Left cardiac atrium (tissue), 4 donors: ENCODE results near the gene ADGRG3. TPM values are rescaled to one million over a fixed set of nuclear protein-coding genes. Genes with fewer than 3 reads are reported as not detected.

Experiments
- ATAC-seq, 2 donors: fragments of 200-7000 bp; cut with Tn5 transposase; one replicate each; pipeline ENCODE4 v1.9.1; 2020; ENCODE audit warnings: mild to moderate bottlenecking in 2 of 2, moderate library complexity in 2 of 2
- DNase-seq: peaks from one replicate; pipeline ENCODE4 v3.0.0-alpha.2; 2020
- intact Hi-C, 2 donors: fragments of 100-400 bp; cut with DNase I; formaldehyde crosslinking; loops; one replicate each; pipeline versions ENCODE4 v1.14.1 to v1.15.1; 2022 to 2023
- total RNA-seq, 2 donors: library from RNA; stranded (reverse); fragmentation: NEBNext Ultra II Directional; extraction: Animal tissue kit (Norgen Biotek cat#: 25700); gene quantifications; one replicate each; pipeline ENCODE4 v1.2.1, GENCODE V29; 2021
- donor health status: DM: no; HTN: yes; CAD: no.
- donor health status: DM: no; HTN: yes; CAD: no; lungs with severe emphysema.
- donor health status: DM: yes; HTN: yes; CAD: no.
- donor health status: Dilated cardiomyopathy.

ADGRG3 gene
- total RNA-seq, 2 donors from 2014 or later = 0.97 to 1.1 TPM

- DNase-seq (no peak), ATAC-seq (no peak)
- intact Hi-C loops = no loop called here
These were observed 38.3 kb upstream of the ADGRG3 start for GRCh38 chr16:57629516-57630406.

- no peak for DNase-seq
- no peak for ATAC-seq
These were observed 37.7 kb upstream of the ADGRG3 start for GRCh38 chr16:57630407-57630797.

DNA sequence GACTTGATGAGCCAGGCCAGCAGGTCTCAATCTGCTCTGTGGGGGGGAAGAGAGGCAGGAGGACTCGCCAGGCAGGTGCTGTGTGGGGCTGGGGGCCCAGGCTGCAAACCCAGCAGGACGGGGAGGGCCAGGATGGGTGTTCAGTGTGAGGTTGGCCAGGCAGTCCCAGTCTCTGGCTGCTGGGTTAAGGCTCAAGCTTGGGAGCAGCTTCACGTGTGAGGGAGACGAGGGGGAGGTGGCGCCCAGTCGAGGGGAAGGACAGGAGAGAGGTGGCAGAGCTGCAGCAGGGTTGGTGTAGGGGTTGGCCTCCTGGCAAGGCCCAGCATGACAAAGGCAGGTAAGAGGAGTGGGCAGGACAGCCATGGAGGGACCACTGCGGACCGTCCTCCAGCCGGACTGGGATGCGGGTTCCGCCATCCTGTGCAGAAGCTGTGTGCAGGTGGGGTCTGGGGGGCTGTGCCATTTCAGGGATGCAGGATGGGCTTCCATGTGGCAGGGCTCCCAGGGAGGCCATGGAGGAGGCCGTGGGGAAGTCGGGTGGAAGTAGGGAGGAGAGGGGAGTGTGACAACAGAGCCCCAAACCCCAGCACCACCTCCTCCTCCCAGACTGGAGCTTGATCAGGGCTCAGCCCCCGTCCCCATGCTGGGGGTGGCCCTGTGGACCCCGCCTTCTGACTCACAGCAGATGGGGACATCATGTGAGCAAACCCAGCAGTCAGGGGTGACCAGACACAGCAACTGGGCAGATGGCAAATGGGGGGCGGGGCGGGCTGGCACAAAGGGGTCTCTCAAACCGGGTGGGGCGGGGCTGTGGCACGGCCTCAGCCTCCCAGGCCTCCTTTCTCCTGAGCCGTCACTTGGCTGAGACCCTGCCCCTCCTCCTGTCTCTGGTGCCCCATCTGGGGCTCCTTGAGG is 36.9 kb upstream of the ADGRG3 start:
- no peak for ATAC-seq
- no peak for DNase-seq
- intact Hi-C loops = no loop called here

More at GRCh38 chr16:57630407-57630797, 37.7 kb upstream of the ADGRG3 start:
- intact Hi-C loops = no loop called here

GRCh38 chr16:57632568-57632967 is 35.5 kb upstream of the ADGRG3 start:
- DNase-seq (no peak), ATAC-seq (peak; percentile 2 to 13)
- intact Hi-C loops = no loop called here

DNA sequence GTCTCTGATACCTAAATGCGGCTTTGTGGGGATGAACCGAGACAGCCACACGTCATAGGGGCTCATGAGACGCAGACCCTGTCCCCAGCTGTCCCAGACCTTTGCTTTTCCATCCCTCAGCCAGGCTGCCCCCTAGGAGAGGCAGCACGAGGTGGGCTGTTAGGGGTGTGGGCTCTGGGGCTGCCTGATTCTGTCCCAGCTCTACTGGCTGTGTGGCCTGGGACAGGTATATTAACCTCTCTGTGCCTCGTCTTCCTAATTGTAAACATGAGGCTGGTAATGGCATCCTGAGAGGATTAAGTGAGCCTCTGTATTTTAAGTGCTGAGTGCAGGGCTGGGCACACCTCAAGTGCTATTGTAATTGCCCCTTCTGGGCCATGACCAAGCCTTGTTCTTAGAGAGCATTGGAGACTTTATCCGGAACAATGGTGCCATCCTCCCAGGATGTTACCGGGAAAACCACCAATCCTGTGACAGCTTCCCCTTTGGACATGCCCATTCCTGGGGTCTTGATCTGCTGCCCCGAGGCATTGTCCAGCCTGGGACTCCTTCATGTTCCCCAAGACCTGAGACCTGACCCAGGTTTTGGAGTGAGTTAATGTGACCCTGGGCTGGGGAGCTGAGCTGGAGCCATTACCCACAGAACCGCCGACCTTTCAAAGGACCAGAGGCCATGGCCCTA is 34.6 kb upstream of the ADGRG3 start:
- intact Hi-C loops = no loop called here
- ATAC-seq (no peak), DNase-seq (no peak)

- DNase-seq (no peak), ATAC-seq (peak in 1 of 2 donors; percentile 5)
- intact Hi-C loops = no loop called here
These were observed 33.9 kb upstream of the ADGRG3 start for GRCh38 chr16:57634171-57634570.

GRCh38 chr16:57635266-57636097 is 32.6 kb upstream of the ADGRG3 start:
- ATAC-seq = no peak
- intact Hi-C loops = no loop called here
- DNase-seq = peak; percentile 16

- DNase-seq (no peak), ATAC-seq (no peak)
- intact Hi-C loops = no loop called here
These were observed 31.9 kb upstream of the ADGRG3 start for GRCh38 chr16:57636184-57636583.

DNA sequence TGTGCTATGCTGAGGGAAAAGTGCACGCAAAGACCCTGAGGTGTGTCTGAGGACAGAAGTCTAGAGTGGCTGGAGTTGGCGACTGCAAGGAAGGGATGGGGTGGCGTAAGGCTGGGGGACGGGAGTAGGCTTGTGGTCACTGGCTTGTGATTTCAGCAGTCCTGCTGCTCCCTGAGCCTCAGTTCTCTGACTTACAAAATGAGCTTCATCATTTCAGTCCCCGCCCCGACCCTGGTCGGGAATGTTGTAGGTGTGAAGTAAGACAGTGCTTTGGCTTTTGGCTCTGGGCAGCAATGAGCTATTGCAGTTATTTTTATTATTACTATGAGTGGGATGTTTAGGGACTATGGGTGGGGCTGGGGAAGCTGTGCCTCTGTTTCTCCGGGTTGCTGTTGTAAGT is 31.1 kb upstream of the ADGRG3 start:
- DNase-seq = peak; percentile 59
- ATAC-seq = no peak
- intact Hi-C loops = no loop called here

DNA sequence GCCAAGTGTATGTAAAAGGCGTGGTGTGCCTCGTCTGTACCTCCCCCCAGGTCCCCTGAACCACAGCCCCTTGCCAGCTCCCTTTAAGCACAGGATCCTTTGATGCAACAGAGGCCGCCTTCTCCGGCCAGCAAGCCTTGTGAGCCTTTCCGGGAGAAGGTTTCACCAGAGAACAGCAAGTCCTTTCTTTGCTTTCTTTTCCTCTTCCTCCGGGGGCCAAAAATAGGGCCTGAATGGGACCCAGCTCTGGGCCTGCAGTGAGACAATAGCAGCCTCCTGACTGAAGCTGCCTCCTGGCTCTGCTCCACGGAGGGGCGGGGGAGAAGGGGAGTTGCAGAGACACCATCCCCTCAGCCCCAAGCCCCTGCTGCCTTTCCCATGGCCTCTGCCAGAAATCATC is 30.7 kb upstream of the ADGRG3 start:
- intact Hi-C loops = no loop called here
- DNase-seq = peak; percentile 71
- peak; percentile 34 to 47 for ATAC-seq

- intact Hi-C loops = no loop called here
- ATAC-seq = no peak
- DNase-seq = no peak
These were observed 30.1 kb upstream of the ADGRG3 start for GRCh38 chr16:57637965-57638364.

- ATAC-seq (no peak), DNase-seq (no peak)
- intact Hi-C loops = no loop called here
These were observed 29.7 kb upstream of the ADGRG3 start for GRCh38 chr16:57638381-57638780.

DNA sequence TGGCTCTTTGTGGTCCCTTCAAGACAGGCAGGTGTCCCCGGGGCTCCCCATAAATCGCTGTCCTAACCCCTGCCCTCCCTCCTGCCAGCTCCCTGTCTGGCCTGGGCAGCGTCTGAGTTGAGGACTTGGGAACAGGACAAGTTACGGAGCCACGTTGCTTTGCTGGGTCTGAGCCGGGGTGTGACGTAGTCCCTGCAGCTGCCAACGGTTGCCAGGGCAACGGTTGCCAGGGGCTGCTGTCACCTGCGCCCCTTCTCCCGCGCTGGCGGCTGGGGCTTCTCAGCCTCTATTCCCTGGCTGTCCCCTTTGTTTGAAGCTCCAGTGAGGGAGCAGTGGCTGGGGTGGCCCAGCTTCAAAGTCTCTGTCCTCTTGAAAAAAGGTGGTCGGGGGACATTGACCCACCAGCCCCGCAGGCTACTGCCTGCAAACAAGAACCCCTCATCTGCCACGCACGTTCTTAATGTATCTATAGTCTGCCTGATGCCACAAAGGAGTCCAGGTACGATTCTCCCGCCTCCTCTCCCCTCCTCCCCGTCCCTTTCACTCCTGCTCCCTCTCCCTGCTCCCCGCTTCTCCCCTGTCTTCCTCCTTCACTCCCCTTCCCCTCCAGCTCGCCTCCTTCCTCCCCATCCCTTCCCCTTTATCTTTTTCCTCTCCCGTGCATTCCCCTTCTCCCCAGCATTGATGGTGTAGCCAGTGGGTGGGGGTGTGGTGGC is 28.8 kb upstream of the ADGRG3 start:
- peak; percentile 13 to 45 for ATAC-seq
- intact Hi-C loops = no loop called here
- DNase-seq = no peak

GRCh38 chr16:57640185-57640584 is 27.9 kb upstream of the ADGRG3 start:
- ATAC-seq (no peak), DNase-seq (no peak)
- intact Hi-C loops = no loop called here

DNA sequence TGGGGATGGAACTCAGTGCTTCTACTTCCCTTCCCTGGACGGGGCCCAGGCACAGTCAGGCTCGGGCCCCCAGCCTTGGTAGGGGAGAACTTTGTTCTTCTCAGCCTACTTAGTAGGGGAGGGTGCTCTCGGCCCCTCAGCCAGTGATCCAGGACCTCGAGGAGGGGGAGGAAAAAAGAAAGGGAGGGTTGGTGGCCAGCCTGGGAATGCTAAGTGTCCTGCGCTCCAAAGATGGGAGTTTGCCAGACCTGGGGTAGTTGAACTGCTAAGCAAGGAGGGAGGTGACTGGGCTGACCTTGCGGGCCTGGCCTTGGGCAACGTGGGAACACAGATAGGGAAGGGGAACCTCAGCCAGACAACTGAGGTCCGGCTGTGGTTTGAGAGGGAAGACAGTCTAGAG is 27.5 kb upstream of the ADGRG3 start:
- intact Hi-C loops = no loop called here
- no peak for DNase-seq
- no peak for ATAC-seq

GRCh38 chr16:57642160-57643135 is 25.7 kb upstream of the ADGRG3 start:
- intact Hi-C loops = no loop called here

More at GRCh38 chr16:57642160-57643135, 25.7 kb upstream of the ADGRG3 start:
- DNase-seq (no peak), ATAC-seq (peak in 1 of 2 donors; percentile 4)
